ENCODE data around the gene NR2E1.

DNA sequence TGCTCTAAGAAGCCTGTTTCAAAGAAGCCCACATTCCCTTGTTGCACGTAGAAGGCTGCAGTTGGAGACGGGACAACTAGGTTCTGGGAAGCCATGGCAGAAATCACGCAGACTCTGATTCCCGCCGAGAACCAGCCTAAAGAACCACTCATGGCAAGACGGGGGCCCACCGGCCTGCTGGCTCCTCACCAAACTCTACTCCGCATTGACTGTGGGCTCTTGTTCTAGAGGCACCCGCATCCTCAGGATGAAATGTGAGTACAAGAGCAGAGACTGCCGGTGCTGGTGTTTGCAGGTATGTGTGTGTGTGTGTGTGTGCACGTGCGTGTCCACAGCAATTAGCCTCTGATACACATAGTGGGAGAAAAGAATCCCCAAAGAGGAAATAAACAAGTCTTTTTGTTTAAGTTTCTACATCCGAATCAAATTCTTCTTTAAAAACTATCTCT is 42.3 kb upstream of the NR2E1 start:
- TF ChIP-seq, protein P1, sequence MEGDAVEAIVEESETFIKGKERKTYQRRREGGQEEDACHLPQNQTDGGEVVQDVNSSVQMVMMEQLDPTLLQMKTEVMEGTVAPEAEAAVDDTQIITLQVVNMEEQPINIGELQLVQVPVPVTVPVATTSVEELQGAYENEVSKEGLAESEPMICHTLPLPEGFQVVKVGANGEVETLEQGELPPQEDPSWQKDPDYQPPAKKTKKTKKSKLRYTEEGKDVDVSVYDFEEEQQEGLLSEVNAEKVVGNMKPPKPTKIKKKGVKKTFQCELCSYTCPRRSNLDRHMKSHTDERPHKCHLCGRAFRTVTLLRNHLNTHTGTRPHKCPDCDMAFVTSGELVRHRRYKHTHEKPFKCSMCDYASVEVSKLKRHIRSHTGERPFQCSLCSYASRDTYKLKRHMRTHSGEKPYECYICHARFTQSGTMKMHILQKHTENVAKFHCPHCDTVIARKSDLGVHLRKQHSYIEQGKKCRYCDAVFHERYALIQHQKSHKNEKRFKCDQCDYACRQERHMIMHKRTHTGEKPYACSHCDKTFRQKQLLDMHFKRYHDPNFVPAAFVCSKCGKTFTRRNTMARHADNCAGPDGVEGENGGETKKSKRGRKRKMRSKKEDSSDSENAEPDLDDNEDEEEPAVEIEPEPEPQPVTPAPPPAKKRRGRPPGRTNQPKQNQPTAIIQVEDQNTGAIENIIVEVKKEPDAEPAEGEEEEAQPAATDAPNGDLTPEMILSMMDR (conservative IDR thresholded peaks at IDR 0.05; ENCODE audit: low read depth, low read length): no peak
- TF ChIP-seq, protein P2, sequence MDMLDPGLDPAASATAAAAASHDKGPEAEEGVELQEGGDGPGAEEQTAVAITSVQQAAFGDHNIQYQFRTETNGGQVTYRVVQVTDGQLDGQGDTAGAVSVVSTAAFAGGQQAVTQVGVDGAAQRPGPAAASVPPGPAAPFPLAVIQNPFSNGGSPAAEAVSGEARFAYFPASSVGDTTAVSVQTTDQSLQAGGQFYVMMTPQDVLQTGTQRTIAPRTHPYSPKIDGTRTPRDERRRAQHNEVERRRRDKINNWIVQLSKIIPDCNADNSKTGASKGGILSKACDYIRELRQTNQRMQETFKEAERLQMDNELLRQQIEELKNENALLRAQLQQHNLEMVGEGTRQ (IDR thresholded peaks at IDR 0.05; ENCODE audit: low read depth, low read length): no peak
- TF ChIP-seq FOS (IDR thresholded peaks at IDR 0.05; ENCODE audit: low read depth, low read length): no peak
- no peak for TF ChIP-seq MXI1 (IDR thresholded peaks at IDR 0.05; ENCODE audit: borderline replicate concordance, low read depth, low read length)

Data from IMR-90 (cell line).